Subcutaneous abdominal adipose tissue (tissue), 5 donors: ENCODE results near the gene TADA3.

Experiments
- H3K27ac ChIP-seq: one replicate; pipeline ENCODE4 v1.7.0; 2013; ENCODE audit warnings: low read depth, mild to moderate bottlenecking, inconsistent platforms, low read length, moderate library complexity
- H3K27me3 ChIP-seq, 5 donors: one replicate each; pipeline ENCODE4 v1.7.0; 2013; ENCODE audit warnings: low read length in 5 of 5, inconsistent platforms in 1 of 5; ENCODE audit not compliant: control insufficient read depth in 5 of 5, insufficient read depth in 4 of 5
- H3K36me3 ChIP-seq, 5 donors: one replicate each; pipeline ENCODE4 v1.7.0; 2013; ENCODE audit warnings: low read length in 5 of 5; ENCODE audit not compliant: control insufficient read depth in 5 of 5, insufficient read depth in 5 of 5
- H3K4me1 ChIP-seq, 5 donors: one replicate each; pipeline ENCODE4 v1.7.0; 2013; ENCODE audit warnings: low read length in 5 of 5, mild to moderate bottlenecking in 3 of 5, moderate library complexity in 1 of 5; ENCODE audit not compliant: control insufficient read depth in 5 of 5, insufficient read depth in 5 of 5
- H3K4me3 ChIP-seq, 5 donors: one replicate each; pipeline ENCODE4 v1.7.0; 2013; ENCODE audit warnings: low read length in 5 of 5, low read depth in 1 of 5
- H3K9ac ChIP-seq, 5 donors: one replicate each; pipeline ENCODE4 v1.7.0; 2013; ENCODE audit warnings: low read length in 5 of 5, mild to moderate bottlenecking in 4 of 5, moderate library complexity in 3 of 5
- H3K9me3 ChIP-seq, 5 donors: one replicate each; pipeline ENCODE4 v1.7.0; 2013; ENCODE audit warnings: low read length in 5 of 5; ENCODE audit not compliant: control insufficient read depth in 5 of 5
- donor health status: healthy.
- donor health status: healthy.
- donor health status: healthy.
- donor health status: healthy.
- donor health status: healthy.

TADA3 gene

GRCh38 chr3:9800529-9800928 lies 8.3 kb upstream of the TADA3 start:
- no peak overlapping the region for H3K27ac ChIP-seq
- H3K4me1 ChIP-seq = peaks cover 0 to 10% (median under 1%) of the 10 kb centered on the region in 5 donors
- H3K4me3 ChIP-seq = no peak overlapping the region
- no peak overlapping the region for H3K9ac ChIP-seq
- peaks cover 28 to 83% (median 76%) of the 10 kb centered on the region in 5 donors for H3K36me3 ChIP-seq
- no peaks in the 10 kb centered on the region for H3K27me3 ChIP-seq
- no peaks in the 10 kb centered on the region for H3K9me3 ChIP-seq

GRCh38 chr3:9797196-9797945 lies 5.1 kb upstream of the TADA3 start:
- Histone ChIP-seq H3K27ac (no peak overlapping the region), H3K9me3 (no peaks in the 10 kb centered on the region), H3K9ac (no peak overlapping the region), H3K27me3 (no peaks in the 10 kb centered on the region), H3K36me3 (peaks cover 20 to 60% (median 47%) of the 10 kb centered on the region in 5 donors), H3K4me1 (peaks cover 2 to 28% (median 20%) of the 10 kb centered on the region in 5 donors), H3K4me3 (no peak overlapping the region)

- Histone ChIP-seq H3K9ac (peak overlapping the region in 1 of 5 donors; percentile 20), H3K4me1 (peaks cover 2 to 40% (median 29%) of the 10 kb centered on the region in 5 donors), H3K9me3 (no peaks in the 10 kb centered on the region)
Measured at GRCh38 chr3:9795207-9795606, 2.9 kb upstream of the TADA3 start.

GRCh38 chr3:9794400-9794799 lies 2.1 kb upstream of the TADA3 start:
- no peaks in the 10 kb centered on the region for H3K27me3 ChIP-seq
- peaks cover 2 to 40% (median 29%) of the 10 kb centered on the region in 5 donors for H3K4me1 ChIP-seq
- peak overlapping the region; percentile 97 for H3K27ac ChIP-seq
- H3K9ac ChIP-seq = no peak overlapping the region
- no peaks in the 10 kb centered on the region for H3K9me3 ChIP-seq
- H3K4me3 ChIP-seq = no peak overlapping the region
- H3K36me3 ChIP-seq = peaks cover 12 to 44% (median 38%) of the 10 kb centered on the region in 5 donors

More at GRCh38 chr3:9795207-9795606, 2.9 kb upstream of the TADA3 start:
- H3K27me3 ChIP-seq = no peaks in the 10 kb centered on the region
- H3K36me3 ChIP-seq = peaks cover 15 to 44% (median 38%) of the 10 kb centered on the region in 5 donors
- no peak overlapping the region for H3K4me3 ChIP-seq
- no peak overlapping the region for H3K27ac ChIP-seq

GRCh38 chr3:9793161-9793781 lies 998 bp upstream of the TADA3 start:
- Histone ChIP-seq H3K4me1 (peaks cover 2 to 40% (median 29%) of the 10 kb centered on the region in 5 donors), H3K4me3 (peak overlapping the region; percentile 72 to 99 (median 96)), H3K9me3 (no peaks in the 10 kb centered on the region), H3K36me3 (peaks cover 8 to 40% (median 31%) of the 10 kb centered on the region in 5 donors), H3K9ac (peak overlapping the region; percentile 86 to 99 (median 97)), H3K27me3 (no peaks in the 10 kb centered on the region), H3K27ac (peak overlapping the region; percentile 97)

GRCh38 chr3:9791790-9792404 lies 376 bp downstream of the TADA3 start:
- H3K27me3 ChIP-seq = no peaks in the 10 kb centered on the region
- peaks cover 8 to 37% (median 28%) of the 10 kb centered on the region in 5 donors for H3K36me3 ChIP-seq
- H3K4me3 ChIP-seq = peak overlapping the region; percentile 67 to 99 (median 83)
- H3K4me1 ChIP-seq = peaks cover 2 to 36% (median 29%) of the 10 kb centered on the region in 5 donors
- H3K9me3 ChIP-seq = no peaks in the 10 kb centered on the region
- peak overlapping the region in 4 of 5 donors; percentile 74 to 98 (median 92) for H3K9ac ChIP-seq
- peak overlapping the region; percentile 97 for H3K27ac ChIP-seq

GRCh38 chr3:9791127-9791526 lies 1.1 kb downstream of the TADA3 start:
- Histone ChIP-seq H3K36me3 (peaks cover 11 to 45% (median 34%) of the 10 kb centered on the region in 5 donors), H3K9me3 (no peaks in the 10 kb centered on the region), H3K9ac (peak overlapping the region in 1 of 5 donors; percentile 86), H3K27me3 (no peaks in the 10 kb centered on the region), H3K27ac (peak overlapping the region; percentile 97), H3K4me3 (no peak overlapping the region), H3K4me1 (peaks cover 2 to 37% (median 29%) of the 10 kb centered on the region in 5 donors)

GRCh38 chr3:9787714-9788113 lies 4.6 kb downstream of the TADA3 start:
- Histone ChIP-seq H3K4me1 (peaks cover 2 to 19% (median 13%) of the 10 kb centered on the region in 5 donors), H3K4me3 (no peak overlapping the region), H3K9me3 (no peaks in the 10 kb centered on the region), H3K27me3 (no peaks in the 10 kb centered on the region), H3K27ac (no peak overlapping the region), H3K9ac (no peak overlapping the region), H3K36me3 (peaks cover 14 to 61% (median 48%) of the 10 kb centered on the region in 5 donors)

- Histone ChIP-seq H3K27me3 (no peaks in the 10 kb centered on the region), H3K4me1 (peaks cover 2 to 18% (median 13%) of the 10 kb centered on the region in 5 donors), H3K9me3 (no peaks in the 10 kb centered on the region), H3K27ac (no peak overlapping the region), H3K36me3 (peaks cover 18 to 68% (median 55%) of the 10 kb centered on the region in 5 donors), H3K4me3 (no peak overlapping the region), H3K9ac (no peak overlapping the region)
Measured at GRCh38 chr3:9786825-9787669, 5.2 kb downstream of the TADA3 start.
